Measurements from ENCODE around the gene CCDC85C. TPM values are rescaled to one million over a fixed set of nuclear protein-coding genes. Genes with fewer than 3 reads are reported as not detected.
A peak's percentile ranks its signal among the peaks of the same experiment; 100 is the strongest.

The CCDC85C gene
- total RNA-seq, 1 experiment from 2014 or later, result 36.4 TPM

DNA sequence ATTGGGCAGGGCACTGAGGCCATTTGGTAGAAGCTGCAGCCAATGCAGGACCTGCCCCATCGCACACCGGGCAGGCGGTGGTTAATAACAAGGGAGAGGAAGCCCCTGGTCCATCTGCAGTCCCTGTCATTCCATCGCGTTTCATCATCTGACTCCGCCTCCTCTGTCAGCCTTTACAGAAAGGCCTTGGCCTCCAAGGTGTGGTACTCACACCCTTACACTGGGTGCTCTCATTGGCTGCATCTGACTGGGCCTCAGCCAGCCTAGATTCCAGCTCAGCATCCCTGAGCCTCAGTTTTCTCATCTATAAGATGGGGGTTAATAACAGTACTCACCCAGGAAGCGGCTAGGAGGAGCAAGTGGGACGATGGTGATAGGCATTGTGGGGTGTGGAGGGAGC lies 26.2 kb upstream of the CCDC85C start:
- POLR2A ChIA-PET (ENCODE audit: unreplicated experiment), result no interaction called here
- Histone ChIP-seq H3K4me3 (ENCODE audit: low read length) (no peak overlapping the region), H3K79me2 (ENCODE audit: low read length) (no peaks in the 10 kb centered on the region), H2AFZ (ENCODE audit: low read length) (no peak overlapping the region), H3K9me2 (replicated peaks; ENCODE audit: low read length) (no peaks in the 10 kb centered on the region), H3K27ac (ENCODE audit: low read length) (no peak overlapping the region), H4K20me1 (ENCODE audit: low read length) (no peaks in the 10 kb centered on the region), H3K4me1 (ENCODE audit: insufficient read depth, low read length) (0 out of 2 replicates have a peak, but pooled peaks cover 3% of the 10 kb centered on the region), H3K36me3 (ENCODE audit: low read depth, low read length) (no peaks in the 10 kb centered on the region), H3K4me2 (ENCODE audit: low read length) (no peak overlapping the region), H3K9me3 (ENCODE audit: low read length) (no peaks in the 10 kb centered on the region), H3F3A (ENCODE audit: low read length, unreplicated experiment) (no peaks in the 10 kb centered on the region), H3K9ac (ENCODE audit: low read length) (no peak overlapping the region), H3K27me3 (ENCODE audit: low read length) (no peaks in the 10 kb centered on the region)
- BruUV-seq (replicated peaks), result no TSS peak
- DNase-seq, result peak; percentile 3
- ATAC-seq, result no peak
- CTCF ChIA-PET, result interaction anchor here (0.5 to 0.6 kb wide), 2 partner anchors 234 to 563 kb away, joined by 4 to 6 read pairs; no protein-coding TSS in a partner anchor
- intact Hi-C loops (cut with micrococcal nuclease), result no loop called here
- TF ChIP-seq, protein P1, sequence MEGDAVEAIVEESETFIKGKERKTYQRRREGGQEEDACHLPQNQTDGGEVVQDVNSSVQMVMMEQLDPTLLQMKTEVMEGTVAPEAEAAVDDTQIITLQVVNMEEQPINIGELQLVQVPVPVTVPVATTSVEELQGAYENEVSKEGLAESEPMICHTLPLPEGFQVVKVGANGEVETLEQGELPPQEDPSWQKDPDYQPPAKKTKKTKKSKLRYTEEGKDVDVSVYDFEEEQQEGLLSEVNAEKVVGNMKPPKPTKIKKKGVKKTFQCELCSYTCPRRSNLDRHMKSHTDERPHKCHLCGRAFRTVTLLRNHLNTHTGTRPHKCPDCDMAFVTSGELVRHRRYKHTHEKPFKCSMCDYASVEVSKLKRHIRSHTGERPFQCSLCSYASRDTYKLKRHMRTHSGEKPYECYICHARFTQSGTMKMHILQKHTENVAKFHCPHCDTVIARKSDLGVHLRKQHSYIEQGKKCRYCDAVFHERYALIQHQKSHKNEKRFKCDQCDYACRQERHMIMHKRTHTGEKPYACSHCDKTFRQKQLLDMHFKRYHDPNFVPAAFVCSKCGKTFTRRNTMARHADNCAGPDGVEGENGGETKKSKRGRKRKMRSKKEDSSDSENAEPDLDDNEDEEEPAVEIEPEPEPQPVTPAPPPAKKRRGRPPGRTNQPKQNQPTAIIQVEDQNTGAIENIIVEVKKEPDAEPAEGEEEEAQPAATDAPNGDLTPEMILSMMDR (conservative IDR thresholded peaks at IDR 0.05; ENCODE audit: low read depth, low read length), result no peak
- TF ChIP-seq EZH2 (IDR thresholded peaks at IDR 0.05; ENCODE audit: low read length, unreplicated experiment) (no peak), EZH2phosphoT487 (IDR thresholded peaks at IDR 0.05; ENCODE audit: borderline replicate concordance, low read length) (no peak)

DNA sequence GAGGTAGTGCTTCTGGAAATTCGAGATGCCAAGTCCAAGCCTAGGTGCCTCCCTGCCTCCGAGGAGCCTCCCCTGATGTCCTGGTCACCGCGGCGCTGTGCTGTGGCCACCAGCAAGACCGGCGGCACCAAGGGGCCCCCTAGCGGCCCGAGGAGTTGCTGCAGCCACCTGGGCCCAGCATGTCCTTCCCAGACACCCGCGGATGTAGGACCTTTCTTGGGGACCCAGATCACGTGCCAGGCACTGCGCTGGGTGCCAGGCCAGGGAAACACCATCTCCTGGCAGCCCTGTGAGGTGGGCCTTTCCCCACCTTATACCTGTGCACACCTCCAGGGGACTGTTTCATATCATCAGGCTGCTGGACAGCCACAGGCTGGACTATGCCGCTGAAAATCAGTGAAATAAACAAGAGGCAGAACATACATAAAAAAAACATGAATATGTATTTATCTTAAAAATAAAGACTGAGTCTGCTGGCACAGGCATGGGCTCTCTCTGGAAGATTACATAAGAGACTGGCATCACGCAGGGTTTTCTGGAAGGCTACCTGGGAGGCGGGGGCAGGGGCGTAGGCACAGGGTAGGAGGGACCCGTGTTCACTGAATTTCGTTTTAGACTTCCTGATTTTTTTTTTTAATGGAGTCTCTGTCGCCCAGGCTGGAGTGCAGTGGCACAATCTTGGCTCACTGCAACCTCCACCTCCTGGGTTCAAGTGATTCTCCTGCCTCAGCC lies 25.0 kb upstream of the CCDC85C start:
- ATAC-seq (peak; percentile 98), DNase-seq (peak; percentile 82)
- no peaks in the 10 kb centered on the region for H3F3A ChIP-seq (ENCODE audit: low read length, unreplicated experiment)
- H3K9ac ChIP-seq (ENCODE audit: low read length), result no peak overlapping the region
- BruUV-seq (replicated peaks), result no TSS peak
- intact Hi-C loops (cut with micrococcal nuclease), result loop anchor here (1.0 kb wide), 2 partner anchors 66 to 111 kb away; no protein-coding TSS in a partner anchor
- peak overlapping the region; percentile 75 for H2AFZ ChIP-seq (ENCODE audit: low read length)
- H4K20me1 ChIP-seq (ENCODE audit: low read length), result no peaks in the 10 kb centered on the region
- ChIA-PET POLR2A (ENCODE audit: unreplicated experiment) (no interaction called here), CTCF (interaction anchor here (0.6 to 0.7 kb wide), 3 partner anchors 72 to 176 kb away, joined by 3 to 4 read pairs (median 3); no protein-coding TSS in a partner anchor)
- peak overlapping the region; percentile 72 for H3K4me2 ChIP-seq (ENCODE audit: low read length)
- H3K9me3 ChIP-seq (ENCODE audit: low read length), result no peaks in the 10 kb centered on the region
- 0 out of 2 replicates have a peak, but pooled peaks cover 3% of the 10 kb centered on the region for H3K4me1 ChIP-seq (ENCODE audit: insufficient read depth, low read length)
- H3K27ac ChIP-seq (ENCODE audit: low read length), result no peak overlapping the region
- peak overlapping the region; percentile 9; the same call in 1 of the 2 replicates for H3K4me3 ChIP-seq (ENCODE audit: low read length)
- H3K79me2 ChIP-seq (ENCODE audit: low read length), result no peaks in the 10 kb centered on the region
- H3K9me2 ChIP-seq (replicated peaks; ENCODE audit: low read length), result no peaks in the 10 kb centered on the region
- no peaks in the 10 kb centered on the region for H3K27me3 ChIP-seq (ENCODE audit: low read length)
- TF ChIP-seq, protein P1 (conservative IDR thresholded peaks at IDR 0.05; ENCODE audit: low read depth, low read length), result peak; percentile 97
- no peak for TF ChIP-seq EZH2phosphoT487 (IDR thresholded peaks at IDR 0.05; ENCODE audit: borderline replicate concordance, low read length)
- no peak for TF ChIP-seq EZH2 (IDR thresholded peaks at IDR 0.05; ENCODE audit: low read length, unreplicated experiment)
- no peaks in the 10 kb centered on the region for H3K36me3 ChIP-seq (ENCODE audit: low read depth, low read length)

Measured in PC-3 (cell line).